Thyroid gland (tissue), 4 donors: Measurements from ENCODE around the gene ATP8B1. TPM values are rescaled to one million over a fixed set of nuclear protein-coding genes. Genes with fewer than 3 reads are reported as not detected.

Experiments used
- DNase-seq, 2 donors: peaks; one replicate each; pipeline ENCODE4 v3.0.0-alpha.2; 2019
- H3K27ac ChIP-seq, 3 donors: fragments of 200-600 bp; sonication (generic); 1 replicate in 2 of 3; 2 replicates in 1 of 3; pipeline ENCODE4 v1.5.1; 2016 to 2019; ENCODE audit warnings: mild to moderate bottlenecking in 1 of 3, moderate library complexity in 1 of 3
- H3K27me3 ChIP-seq: fragments of 200-600 bp; sonication (generic); one replicate; pipeline ENCODE4 v1.5.1; 2019
- H3K36me3 ChIP-seq, 2 donors: fragments of 200-600 bp; sonication (generic); one replicate each; pipeline ENCODE4 v1.5.1; 2016 to 2019
- H3K4me1 ChIP-seq, 2 donors: fragments of 200-600 bp; sonication (generic); one replicate each; pipeline ENCODE4 v1.5.1; 2017 to 2019
- H3K4me3 ChIP-seq, 3 donors: fragments of 200-600 bp; sonication (generic); replicated peaks in 1 of 3; 1 replicate in 2 of 3; 2 replicates in 1 of 3; pipeline ENCODE4 v1.5.1; 2016; ENCODE audit warnings: mild to moderate bottlenecking in 1 of 3
- H3K9me3 ChIP-seq: fragments of 200-600 bp; sonication (generic); one replicate; pipeline ENCODE4 v1.5.1; 2017
- POLR2A ChIP-seq, 2 donors: fragments of 450-650 bp; IDR thresholded peaks; one replicate each; pipeline ENCODE4 v1.6.1; 2017; ENCODE audit warnings: antibody characterized with exemption in 2 of 2, mild to moderate bottlenecking in 2 of 2, moderate library complexity in 1 of 2
- WGBS, 2 donors: methylation state at CpG; one replicate each; pipeline ENCODE4 v1.1.5; 2017; 5-methylcytosine and 5-hydroxymethylcytosine counted together
- intact Hi-C: fragments of 100-400 bp; cut with DNase I; formaldehyde crosslinking; loops from one replicate; pipeline ENCODE4 v1.15.1; 2023
- total RNA-seq, 4 donors: library from RNA; depleted of rRNA; stranded (reverse); fragments of >200 nt; gene quantifications; one replicate each; pipeline ENCODE4 v1.2.3, GENCODE V29; 2016
- TF ChIP-seq, protein P1 (sequence below), 6 experiments: fragments of 200-600 bp in 3 of 6; fragments of 450-650 bp in 3 of 6; sonication (generic) in 3 of 6; IDR thresholded peaks; one replicate each; pipeline ENCODE4 v1.5.1; 2016 to 2019; ENCODE audit warnings: antibody characterized with exemption in 6 of 6, mild to moderate bottlenecking in 2 of 6, inconsistent platforms in 1 of 6, moderate library complexity in 1 of 6

The ATP8B1 gene
- total RNA-seq, 4 donors from 2014 or later = 45.8 to 71.8 (median 58.2) TPM

DNA sequence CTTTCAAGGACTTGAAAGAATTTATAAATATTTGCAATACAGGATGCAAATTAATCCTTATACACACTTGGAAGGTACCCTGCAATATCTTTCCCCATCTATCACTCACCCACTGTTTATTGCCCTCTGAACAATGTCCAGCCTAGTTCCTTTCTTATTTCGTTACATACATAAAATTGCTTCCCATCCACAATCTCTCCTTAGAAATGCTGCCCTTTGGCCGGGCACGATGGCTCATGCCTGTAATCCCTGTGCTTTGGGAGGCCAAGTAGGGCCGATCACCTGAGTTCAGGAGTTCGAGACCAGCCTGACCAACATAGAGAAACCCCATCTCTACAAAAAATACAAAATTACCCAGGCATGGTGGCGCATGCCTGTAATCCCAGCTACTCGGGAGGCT is 41.2 kb upstream of the ATP8B1 start:
- intact Hi-C loops = no loop called here
- Histone ChIP-seq H3K4me1 (no peaks in the 10 kb centered on the region), H3K4me3 (no peak overlapping the region), H3K36me3 (no peaks in the 10 kb centered on the region), H3K27ac (no peak overlapping the region), H3K9me3 (no peaks in the 10 kb centered on the region), H3K27me3 (no peaks in the 10 kb centered on the region)
- no peak for DNase-seq
- WGBS, 2 donors = 94 to 96% methylated on average over 7 of the region's 7 CpGs
- TF ChIP-seq, protein P1, sequence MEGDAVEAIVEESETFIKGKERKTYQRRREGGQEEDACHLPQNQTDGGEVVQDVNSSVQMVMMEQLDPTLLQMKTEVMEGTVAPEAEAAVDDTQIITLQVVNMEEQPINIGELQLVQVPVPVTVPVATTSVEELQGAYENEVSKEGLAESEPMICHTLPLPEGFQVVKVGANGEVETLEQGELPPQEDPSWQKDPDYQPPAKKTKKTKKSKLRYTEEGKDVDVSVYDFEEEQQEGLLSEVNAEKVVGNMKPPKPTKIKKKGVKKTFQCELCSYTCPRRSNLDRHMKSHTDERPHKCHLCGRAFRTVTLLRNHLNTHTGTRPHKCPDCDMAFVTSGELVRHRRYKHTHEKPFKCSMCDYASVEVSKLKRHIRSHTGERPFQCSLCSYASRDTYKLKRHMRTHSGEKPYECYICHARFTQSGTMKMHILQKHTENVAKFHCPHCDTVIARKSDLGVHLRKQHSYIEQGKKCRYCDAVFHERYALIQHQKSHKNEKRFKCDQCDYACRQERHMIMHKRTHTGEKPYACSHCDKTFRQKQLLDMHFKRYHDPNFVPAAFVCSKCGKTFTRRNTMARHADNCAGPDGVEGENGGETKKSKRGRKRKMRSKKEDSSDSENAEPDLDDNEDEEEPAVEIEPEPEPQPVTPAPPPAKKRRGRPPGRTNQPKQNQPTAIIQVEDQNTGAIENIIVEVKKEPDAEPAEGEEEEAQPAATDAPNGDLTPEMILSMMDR (IDR thresholded peaks at IDR 0.05) = no peak
- TF ChIP-seq POLR2A (IDR thresholded peaks at IDR 0.05) = no peak

DNA sequence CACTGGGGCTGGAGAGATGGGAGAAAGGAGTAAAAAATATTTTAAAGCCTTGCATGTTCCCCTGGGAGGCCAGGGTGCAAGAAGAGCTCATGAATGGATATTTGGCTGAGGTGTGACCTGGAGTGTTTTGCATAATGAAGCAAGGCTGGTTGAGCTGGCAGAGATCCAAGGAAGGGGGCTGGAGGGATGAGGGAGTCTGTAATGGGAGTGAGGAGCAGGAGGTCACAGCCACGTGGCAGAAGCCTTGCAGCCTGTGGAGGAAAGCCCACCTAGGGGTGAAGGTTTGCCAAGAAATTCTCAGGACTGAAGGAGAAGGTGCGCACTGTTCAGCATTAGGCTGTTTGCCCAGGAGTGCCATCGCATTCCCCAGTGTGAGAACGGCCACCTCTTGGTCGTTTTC is 40.3 kb upstream of the ATP8B1 start:
- H3K27ac ChIP-seq = no peak overlapping the region
- no peaks in the 10 kb centered on the region for H3K4me1 ChIP-seq
- H3K36me3 ChIP-seq = no peaks in the 10 kb centered on the region
- intact Hi-C loops = no loop called here
- H3K4me3 ChIP-seq = no peak overlapping the region
- H3K27me3 ChIP-seq = no peaks in the 10 kb centered on the region
- TF ChIP-seq, protein P1 (IDR thresholded peaks at IDR 0.05) = no peak
- no peak for TF ChIP-seq POLR2A (IDR thresholded peaks at IDR 0.05)
- no peak for DNase-seq
- no peaks in the 10 kb centered on the region for H3K9me3 ChIP-seq
- WGBS, 2 donors = 61 to 67% methylated on average over 5 of the region's 5 CpGs

DNA sequence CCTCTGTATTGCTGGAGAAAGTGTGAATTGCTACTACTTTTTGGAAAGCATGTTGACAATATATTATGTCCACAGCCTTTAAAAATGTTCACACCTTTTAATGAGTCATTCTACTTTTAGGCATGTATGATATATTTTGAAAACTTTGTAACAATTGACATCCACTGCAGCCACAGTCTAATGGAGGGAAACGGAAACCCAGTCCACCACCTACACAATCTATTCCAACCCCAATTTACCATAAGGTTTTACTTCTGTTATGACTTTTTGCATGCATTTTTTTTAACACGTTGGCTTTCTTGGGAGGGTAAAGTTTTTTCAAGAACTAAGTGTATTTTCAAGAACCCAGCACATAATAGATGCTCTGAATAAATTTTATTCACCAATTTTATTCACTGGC is 38.5 kb upstream of the ATP8B1 start:
- H3K27ac ChIP-seq = no peak overlapping the region
- intact Hi-C loops = no loop called here
- no peaks in the 10 kb centered on the region for H3K4me1 ChIP-seq
- no peaks in the 10 kb centered on the region for H3K27me3 ChIP-seq
- TF ChIP-seq, protein P1 (IDR thresholded peaks at IDR 0.05) = no peak
- TF ChIP-seq POLR2A (IDR thresholded peaks at IDR 0.05) = no peak
- H3K36me3 ChIP-seq = no peaks in the 10 kb centered on the region
- no peaks in the 10 kb centered on the region for H3K9me3 ChIP-seq
- WGBS, 2 donors = 74 to 81% methylated on average over 2 of the region's 2 CpGs
- no peak for DNase-seq
- no peak overlapping the region for H3K4me3 ChIP-seq

DNA sequence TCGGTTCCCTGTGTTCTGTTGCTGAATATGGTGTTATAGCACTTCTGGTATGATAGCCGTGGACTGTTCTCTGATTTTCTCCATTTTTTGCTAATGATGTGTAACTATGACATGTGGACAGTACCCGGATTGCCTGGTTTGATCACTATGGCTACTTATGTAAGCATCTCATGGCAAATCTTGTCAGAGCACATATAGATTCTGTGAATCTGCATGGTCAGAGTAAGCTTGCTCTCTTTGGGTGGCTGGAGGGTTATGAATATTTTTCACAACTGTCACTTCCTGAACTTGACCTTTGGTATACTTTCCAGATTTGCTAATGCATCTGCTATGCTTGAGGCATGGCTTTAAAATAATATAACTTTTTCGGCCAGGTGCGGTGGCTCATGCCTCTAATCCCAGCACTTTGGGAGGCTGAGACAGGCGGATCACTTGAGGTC is 36.8 kb upstream of the ATP8B1 start:
- Histone ChIP-seq H3K36me3 (no peaks in the 10 kb centered on the region), H3K27ac (no peak overlapping the region), H3K4me1 (no peaks in the 10 kb centered on the region), H3K27me3 (no peaks in the 10 kb centered on the region), H3K9me3 (no peaks in the 10 kb centered on the region), H3K4me3 (no peak overlapping the region)
- WGBS, 2 donors = 92 to 96% methylated on average over 6 of the region's 6 CpGs
- DNase-seq = no peak
- intact Hi-C loops = no loop called here
- TF ChIP-seq POLR2A (IDR thresholded peaks at IDR 0.05) = no peak

DNA sequence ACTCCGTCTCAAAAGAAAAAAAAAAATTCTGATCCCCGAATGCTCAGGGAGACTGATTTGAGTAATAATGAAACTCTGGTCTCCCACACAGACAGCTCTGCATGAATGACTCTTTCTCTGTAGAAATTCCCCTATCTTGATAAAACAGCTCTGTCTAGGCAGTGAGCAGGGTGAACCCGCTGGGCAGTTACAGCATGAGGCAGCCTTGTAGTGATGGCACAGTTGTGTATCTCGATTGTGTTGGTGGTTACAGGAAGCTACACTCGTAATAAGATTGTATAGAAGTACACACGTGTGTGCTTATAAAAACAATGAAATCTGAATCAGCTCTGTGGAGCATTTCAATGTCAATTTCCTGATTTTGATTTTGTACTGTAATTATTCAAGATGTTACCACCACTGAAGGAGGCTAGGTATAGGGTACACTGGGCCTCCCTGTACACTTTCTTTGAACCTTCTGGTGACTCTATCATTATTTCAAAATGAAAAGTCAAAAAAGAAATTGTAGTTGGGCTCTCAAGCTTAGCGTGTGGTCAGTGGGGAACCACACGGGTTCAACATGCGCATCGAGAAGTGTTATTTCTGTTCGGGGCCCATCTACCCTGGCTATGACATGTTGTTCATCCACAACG is 34.9 kb upstream of the ATP8B1 start:
- Histone ChIP-seq H3K4me1 (no peaks in the 10 kb centered on the region), H3K27me3 (no peaks in the 10 kb centered on the region), H3K4me3 (no peak overlapping the region), H3K36me3 (no peaks in the 10 kb centered on the region), H3K27ac (no peak overlapping the region), H3K9me3 (no peaks in the 10 kb centered on the region)
- no peak for TF ChIP-seq POLR2A (IDR thresholded peaks at IDR 0.05)
- TF ChIP-seq, protein P1 (IDR thresholded peaks at IDR 0.05) = no peak
- intact Hi-C loops = no loop called here
- DNase-seq = peak in 1 of 2 donors; percentile 17
- WGBS, 2 donors = 74 to 80% methylated on average over 12 of the region's 12 CpGs
